Activated CD8-positive, alpha-beta memory T cell treated with anti-CD3 and anti-CD28 coated beads for 4 hours (primary cell): Measurements from ENCODE around the gene ARMC2.
"Not testable (repeated sequence)": the region's sequence is repeated elsewhere in the genome, so short reads cannot be mapped to it uniquely, and the experiment has no call there.

Source experiments
- DNase-seq, 2 donors: peaks; one replicate each; pipeline ENCODE4 v3.0.0-alpha.2; 2020; ENCODE audit warnings: low read depth in 2 of 2

Gene ARMC2

DNA sequence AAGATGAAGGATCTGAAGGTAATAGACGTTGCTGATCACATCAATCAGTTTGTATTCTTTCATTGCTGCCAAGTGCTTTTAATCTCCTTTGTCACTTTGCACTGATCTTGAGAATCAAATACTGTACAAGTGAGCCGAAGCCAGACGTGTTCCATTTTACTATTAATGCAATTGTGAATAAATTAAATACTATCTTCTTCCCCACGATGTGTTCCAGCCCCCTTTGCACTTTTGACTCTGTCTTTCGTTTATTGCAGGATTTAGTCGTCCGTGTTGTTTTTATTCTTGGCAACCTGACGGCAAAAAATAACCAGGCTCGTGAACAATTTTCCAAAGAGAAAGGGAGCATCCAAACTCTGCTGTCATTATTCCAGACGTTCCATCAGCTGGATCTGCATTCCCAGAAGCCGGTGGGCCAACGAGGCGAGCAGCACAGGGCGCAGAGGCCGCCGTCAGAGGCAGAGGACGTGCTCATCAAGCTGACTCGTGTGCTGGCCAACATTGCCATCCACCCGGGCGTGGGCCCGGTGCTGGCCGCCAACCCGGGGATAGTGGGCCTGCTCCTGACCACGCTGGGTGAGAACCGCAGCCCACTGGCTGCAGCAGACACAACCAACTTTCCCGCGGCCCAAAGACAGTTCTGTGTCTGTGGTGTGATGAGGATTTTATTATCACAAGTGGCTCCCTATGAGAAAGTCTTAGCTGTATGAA is 104.7 kb downstream of the ARMC2 start:
- no peak for DNase-seq

DNA sequence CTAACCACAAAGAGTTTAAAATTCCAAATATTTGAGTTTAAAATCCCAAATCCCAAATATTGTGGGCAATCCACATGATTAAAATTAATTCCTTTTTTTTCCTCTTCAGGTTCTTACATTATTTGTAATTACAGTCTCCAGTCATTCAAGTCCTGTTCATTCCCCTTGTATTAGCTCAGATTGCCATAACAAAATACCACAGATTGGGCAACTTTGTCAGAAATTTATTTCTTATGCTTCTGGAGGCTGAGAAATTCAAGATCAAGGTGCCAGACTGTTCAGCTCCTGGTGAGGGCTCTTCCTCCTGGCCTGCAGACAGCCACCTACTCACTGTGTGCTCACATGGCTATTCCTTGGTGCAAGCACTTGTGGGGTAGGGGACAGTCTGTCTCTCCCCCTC is 105.5 kb downstream of the ARMC2 start:
- DNase-seq = no peak

DNA sequence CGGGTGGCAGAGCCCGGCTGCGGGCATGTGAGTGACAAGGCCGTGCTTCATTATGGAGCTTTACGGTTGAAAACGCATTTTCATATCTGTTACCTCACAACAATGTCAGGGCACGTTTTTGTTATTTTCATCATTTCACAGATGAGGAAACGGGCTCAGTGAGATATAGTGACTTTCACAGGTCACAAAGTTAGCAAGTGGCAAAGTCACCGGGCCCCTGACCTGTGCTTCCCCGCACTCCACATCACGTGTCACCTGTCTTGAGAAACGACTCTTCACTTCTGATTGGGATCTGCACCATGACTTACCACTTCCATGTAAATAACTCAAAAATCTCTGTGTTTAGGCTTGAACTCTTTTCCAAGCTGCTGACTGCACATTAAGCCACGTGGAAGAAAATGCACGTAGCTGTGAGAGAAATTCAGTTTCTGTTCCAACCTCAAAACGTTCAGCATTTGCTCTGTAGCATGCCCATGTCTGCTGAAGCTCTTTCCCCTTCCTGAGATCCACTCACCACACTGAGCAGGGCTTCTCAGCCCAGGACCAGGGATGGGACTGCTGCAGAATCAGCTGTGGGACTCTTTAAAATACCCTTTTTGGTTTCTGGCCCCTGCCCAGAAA is 107.2 kb downstream of the ARMC2 start:
- no peak for DNase-seq

DNA sequence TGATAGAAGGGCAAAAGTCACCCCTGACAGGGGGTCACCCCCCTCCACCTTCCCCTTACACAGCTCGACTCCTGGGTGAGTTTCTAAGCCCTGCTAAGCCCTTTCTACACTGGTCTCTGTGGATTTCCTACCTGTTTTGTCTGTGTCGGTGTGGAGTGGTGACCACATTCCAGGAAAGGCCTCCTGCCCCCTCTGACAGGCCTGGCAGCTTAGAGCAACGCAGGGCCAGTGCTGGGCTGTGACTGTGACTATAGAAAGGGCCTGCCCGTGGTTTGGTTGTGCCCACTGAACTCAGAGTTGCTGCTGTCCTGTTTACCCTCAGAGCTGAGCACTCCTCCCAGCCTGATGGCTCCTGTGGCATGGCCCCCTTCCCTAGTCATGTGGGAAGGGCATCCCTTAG is 109.0 kb downstream of the ARMC2 start:
- DNase-seq = no peak

DNA sequence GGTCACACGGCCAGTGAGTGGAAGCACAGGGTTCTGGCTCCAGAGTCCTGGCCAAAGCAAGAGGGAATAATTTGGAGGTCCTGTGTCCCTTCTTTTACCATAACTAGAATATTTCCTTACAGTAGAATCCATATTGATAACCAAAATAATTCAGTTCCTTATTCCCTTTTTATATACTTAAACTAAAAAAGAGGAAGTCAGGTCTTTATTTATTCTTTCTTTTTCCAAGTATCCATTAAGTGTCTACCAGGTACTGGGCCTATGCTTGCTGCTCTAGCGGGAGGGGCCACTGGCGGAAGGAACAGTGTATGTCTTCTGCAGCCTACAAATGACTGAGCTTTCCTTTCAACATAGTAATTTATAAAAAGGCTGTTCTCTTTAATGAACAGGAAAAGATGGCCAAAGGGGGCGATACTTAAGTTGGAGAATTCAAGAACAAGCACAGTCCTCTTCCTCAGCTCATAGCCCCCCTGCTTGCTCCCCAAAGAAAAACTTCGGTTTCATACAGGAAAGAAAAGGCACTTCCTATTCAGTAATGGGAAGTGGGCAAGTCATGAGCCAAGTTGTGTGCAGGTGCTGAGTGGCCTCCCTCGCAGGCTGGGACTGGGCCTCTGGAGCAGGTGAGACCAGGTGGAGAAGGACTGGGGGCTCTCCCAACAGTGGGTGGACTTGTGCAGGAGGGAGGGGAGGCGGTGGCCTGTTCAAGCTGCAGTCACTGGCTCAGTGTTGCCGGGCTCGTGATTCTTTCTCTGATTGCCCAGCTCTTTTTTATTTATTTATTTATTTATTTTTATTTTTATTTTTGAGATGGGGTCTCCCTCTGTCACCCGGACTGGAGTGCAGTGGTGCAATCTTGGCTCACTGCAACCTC is 110.9 kb downstream of the ARMC2 start:
- DNase-seq = no peak

DNA sequence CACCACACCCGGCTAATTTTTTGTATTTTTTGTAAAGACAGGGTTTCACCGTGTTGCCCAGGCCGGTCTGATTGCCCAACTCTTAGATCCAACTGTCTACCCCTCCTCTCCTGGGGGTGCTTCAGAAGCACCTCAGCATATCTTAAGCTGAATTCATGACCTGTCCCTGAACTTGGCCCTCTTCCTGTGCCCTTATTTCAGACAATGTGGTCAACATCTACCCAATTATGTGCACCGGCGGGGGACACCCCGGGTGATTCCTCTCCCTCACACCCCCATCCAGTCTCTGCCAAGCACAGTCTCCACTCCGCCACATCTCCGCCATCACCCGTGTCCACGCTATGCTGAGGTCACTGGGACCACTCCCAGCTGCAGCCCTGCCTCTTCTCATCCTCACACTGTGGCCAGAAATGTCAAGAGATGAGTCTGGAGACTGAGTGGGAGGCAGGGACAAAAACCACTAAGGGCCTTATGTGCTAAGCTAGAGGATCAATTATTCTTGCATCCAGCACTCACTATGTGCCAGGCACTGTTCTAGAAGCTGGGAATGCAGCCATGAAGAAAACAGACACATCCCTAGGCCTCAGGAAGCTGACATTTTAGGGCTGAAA is 111.9 kb downstream of the ARMC2 start:
- DNase-seq = no peak

DNA sequence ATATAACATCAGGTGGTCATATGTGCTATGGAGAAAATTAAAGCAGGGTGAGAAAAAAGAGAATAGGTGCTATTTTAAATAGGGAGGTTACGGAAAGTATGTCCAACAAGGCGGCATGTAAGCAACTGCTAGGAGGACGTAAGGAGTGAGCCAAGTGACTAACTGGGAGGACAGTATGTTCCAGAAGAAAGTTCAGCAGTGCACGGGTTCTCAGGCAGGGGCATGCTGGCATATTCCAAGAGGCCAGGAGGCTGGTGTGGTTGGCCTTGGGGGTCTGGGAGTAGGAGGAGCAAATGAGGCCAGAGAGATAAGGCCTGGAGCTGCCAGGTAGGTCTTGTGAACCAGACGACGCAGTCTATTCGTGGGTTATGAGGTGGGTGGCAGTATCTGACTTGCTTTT is 112.4 kb downstream of the ARMC2 start:
- DNase-seq = no peak

DNA sequence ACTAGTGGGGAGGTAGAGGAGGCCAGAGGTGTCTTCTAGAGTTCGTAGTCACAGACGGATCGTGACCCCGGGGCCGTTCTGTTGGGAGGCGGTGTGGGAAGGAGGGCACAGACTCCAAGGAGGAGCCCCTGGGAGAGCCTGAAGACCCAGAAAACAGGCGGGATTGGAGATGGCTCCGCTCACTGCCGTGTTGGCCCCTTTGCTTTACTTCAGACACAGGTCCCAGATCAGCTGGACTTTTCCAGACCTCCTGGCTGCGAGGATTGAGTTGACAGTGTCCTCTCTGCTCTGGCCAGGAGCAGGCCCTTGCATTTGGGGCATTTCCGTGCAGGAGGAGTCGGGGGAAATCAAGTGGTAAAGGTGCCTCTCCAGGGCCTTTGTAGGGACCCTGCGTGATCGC is 112.9 kb downstream of the ARMC2 start:
- no peak for DNase-seq

DNA sequence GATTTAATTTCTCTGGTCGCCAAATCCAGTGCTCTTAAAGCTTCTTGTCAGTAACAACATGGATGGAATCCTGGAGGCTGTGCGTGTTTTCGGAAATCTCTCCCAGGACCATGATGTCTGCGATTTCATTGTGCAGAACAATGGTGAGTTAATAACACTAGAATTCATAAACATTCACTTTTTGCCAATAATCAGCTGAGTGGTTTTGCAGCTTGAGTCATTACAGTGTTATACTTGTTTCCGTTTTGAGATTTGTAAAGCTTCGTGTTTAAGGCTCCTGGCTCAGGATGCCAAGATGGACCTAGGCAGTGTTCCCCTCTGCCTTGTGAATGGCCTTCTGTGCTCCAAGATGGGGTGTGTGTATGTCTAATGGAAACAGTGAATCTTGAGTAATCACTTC is 113.8 kb downstream of the ARMC2 start:
- no peak for DNase-seq

DNA sequence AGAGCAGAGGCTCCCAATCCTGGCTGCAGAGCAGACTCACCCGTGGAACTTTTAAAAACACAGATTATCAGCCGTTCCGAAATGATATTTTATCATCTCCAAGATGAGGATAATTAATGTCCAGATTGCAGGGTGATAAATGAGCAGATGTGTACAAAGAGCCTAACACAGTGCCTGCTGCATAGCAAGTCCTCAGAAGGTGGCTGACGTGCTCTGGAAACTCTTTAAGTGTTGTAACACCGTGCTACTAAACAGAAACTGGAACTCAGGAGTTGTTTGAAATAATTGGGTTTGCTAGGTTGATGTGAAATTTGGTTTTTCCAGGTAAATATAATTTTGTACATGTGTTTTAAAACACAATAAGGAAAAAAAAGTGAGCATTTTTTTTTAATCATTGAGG is 118.0 kb downstream of the ARMC2 start:
- no peak for DNase-seq

DNA sequence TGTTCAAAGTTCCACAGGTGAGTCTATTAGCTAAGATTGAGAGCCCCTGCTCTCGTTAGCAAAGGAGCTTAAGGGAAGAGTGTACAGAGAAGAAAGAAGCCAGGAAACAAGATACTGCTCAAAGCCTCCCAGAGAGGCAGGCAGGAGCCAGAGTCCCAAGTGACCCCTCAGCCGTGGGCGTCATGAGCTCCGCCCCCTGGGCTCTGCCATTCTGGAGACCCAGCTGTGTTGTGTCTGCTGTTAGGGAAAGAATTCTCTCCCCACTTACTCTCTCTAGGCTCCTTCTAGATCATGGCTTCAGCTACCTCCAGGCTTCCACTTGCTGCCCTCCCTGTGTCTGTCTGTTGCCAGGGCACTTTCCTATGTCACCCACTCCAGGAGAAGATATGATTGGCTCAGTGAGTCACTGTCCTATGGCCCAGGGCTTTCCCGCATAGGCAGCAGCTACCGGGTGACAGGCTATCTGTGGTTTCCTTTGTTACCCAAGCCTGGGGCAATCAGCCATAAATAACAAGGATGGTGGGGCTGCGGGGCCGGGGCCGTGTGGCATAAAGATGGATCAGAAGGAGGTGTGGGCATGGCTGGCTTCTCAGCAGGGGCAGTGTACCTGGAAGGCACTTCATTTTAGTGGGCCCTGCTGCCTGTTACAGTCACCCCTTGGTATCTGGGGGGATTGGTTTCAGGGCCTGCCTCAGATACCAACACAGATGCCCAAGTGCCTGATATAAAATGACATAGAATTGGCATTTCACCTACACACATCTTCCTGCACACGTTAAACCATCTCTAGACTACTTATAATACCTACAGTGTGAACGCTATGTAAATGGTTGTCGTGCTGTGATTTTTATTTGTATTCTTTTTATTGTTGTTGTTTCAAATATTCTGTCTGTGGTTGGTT is 118.9 kb downstream of the ARMC2 start:
- no peak for DNase-seq

DNA sequence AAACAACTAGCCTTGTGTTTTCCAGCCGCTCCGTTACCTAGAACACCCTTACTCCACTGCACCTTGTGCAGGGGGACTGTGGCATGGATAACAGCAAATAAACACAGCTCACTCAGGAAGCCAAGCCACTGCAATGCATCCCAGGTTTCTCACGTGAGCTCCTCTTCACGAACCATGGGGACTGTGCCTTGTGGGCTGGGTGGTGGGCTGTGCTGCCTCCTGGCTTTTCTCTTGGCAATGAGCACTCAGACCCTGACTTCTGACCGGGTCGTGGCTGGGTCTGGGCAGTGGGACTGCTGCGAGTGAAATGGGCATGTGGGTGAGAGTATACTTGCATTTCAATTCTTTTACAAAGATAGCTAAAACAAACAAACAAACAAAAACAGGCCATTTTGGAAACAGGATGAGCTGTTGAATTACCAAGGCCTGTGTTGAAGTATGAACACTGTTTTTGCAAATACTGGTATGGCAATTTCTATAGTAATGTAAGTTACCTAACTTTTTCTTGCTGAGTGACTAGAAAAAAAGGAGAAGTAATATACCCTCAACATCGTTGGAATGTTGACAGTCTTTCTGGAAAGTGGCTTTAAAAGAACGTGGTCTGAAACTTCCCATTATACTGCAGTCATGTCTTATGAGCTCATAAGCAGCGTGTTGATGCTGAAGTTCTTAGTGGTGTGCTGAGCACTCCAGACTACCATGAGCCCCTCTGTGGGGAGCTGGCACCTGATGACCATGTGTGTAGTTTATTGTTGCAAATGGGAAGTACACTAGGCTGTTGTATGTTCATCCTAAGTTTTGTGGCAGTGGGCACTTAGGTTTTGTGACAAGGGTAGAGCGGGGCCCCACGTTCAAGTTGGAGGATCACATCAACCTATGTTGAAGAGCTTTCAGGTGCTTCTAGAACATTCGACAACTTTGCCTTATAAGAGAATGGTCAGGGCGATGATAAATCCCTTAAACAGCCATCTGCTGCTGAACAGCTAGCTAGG is 120.4 kb downstream of the ARMC2 start:
- DNase-seq = no peak

DNA sequence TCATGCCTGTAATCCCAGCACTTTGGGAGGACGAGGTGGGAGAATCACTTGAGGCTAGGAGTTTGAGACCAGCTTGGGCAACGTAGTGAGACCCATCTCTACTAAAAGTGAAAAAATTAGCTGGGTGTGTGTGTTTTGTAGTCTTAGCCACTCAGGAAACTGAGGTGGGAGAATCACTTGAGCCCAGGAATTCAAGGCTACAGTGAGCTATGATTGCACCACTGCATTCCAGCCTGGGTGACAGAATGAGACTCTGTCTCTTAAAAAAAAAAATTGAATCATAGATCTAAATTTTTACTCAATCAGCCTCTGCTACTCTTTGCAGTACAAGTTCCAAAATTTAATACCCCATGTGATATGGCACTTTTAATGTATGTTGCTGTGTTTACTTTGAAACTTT is 121.6 kb downstream of the ARMC2 start:
- no peak for DNase-seq

DNA sequence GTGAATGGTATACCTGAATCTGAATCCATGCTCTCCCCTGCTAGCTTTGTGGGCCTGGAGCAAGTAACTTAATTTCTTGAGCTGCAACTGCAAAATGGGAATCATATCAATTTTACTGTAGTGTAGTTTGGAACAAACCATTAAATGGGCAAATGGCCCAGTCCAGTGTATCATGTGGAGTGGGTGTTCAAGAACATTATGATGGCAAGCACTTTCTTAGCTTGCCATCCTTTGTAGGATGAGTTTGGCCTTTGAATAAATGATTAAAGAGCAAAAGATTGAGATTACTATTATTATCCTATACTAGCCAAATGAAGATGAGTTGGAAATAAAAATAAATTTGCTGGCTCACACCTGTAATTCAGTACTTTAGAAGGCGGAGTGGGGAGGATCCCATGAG is 126.0 kb downstream of the ARMC2 start:
- DNase-seq = no peak

DNA sequence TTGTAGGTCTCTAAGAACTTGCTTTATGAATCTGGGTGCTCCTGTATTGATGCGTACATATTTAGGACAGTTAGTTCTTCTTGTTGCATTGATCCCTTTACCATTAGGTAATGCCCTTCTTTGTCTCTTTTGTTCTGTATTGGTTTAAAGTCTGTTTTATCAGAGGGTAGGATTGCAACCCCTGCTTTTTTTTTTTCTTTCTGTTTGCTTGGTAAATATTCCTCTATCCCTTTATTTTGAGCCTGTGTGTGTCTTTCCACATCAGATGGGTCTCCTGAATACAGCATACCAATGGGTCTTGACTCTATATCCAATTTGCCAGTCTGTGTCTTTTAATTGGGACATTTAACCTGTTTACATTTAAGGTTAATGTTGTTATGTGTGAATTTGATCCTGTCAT is 130.4 kb downstream of the ARMC2 start:
- not testable (repeated sequence) for DNase-seq

DNA sequence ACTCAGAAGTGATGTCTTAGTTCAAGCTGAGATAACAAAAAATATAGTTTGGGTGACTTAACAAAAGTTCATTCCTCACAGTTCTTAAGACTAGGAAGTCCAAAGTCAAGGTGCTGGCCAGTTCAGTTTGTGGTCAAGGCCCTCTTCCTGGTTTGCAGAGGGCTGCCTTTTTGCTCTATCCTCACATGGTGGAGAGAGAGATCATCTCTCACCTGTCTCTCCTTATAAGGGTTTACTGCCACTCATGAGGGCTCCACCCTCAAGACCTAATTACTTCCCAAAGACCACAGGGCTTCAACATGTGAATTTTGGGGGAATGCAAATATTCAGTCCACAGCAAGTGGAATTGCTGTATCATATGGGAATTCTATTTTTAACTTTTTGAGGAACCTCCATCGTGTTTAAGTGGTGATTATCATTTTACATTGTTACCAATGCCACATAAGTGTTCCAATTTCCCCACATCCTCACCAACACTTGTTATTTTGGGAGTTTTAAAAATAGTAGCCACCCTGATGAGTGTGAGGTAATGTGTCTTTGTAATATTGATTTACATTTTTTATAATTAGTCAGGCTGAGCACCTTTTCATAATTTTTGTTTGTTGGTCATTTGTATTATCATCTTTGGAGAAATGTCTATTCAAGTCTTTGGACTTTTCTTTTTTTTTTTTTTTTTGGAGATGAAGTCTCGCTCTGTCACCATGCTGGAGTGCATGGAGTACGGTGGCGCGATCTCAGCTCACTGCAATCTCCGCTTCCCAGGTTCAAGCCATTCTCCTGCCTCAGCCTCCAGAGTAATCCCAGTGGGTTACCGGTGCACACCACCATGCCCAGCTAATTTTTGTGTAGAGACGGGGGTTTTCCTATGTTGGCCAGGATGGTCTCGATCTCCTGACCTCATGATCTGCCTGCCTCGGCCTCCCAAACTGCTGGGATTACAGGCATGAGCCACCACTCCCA is 134.2 kb downstream of the ARMC2 start:
- DNase-seq = no peak

DNA sequence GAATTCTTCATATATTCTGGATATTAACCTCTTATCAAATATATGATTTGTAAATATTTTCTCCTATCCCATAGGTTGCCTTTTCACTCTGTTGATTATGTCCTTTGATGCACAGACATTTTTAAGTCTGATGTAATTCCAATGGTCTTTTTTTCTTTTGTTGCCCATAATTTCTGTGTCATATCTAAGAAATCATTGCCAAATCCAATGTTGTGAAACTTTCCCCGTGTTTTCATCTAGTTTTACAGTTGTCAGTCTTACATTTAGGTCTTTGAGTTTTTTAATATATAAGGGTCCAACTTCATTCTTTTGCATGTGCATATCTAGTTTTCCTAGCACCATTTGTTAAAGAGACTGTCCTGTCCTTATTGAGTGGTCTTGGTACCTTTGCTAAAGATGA is 134.9 kb downstream of the ARMC2 start:
- no peak for DNase-seq

DNA sequence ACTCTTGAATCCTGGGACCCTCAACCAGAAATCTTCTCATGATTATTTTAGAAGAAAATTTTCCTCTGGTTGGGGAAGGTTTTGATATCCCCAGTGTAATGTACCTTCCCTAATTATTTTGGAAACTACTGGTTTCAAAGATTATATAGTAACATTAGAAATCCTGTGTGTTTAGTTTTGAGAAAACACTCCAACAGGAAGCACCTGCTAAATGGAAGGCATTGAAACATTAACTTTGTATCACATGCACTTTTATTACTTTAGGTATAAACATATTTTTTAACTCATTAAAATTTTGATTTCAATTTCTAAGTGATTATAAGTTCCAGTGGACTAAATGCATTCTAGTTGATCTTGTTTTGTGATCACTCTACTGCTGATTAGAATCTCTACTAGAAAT is 137.1 kb downstream of the ARMC2 start:
- DNase-seq = no peak

DNA sequence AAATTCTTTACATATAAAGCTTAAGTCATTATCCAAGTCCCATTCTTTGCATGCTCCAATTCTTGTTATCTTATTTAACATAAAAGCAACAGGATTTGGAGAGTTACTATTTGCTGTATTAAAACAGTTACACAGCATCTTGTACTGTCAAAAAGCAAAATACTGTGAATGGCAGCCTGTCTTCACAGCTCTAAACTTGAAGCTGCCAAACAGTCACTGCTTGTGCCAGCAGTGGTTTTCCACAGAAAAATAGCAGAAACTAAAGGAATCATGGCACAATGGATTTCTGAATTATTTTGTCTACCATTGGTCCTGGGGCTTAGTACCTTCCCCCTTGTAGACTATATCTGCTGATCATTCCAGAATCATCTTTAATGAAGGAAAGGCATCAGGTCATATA is 138.9 kb downstream of the ARMC2 start:
- no peak for DNase-seq
